Activated CD8-positive, alpha-beta memory T cell treated with anti-CD3 and anti-CD28 coated beads for 48 hours (primary cell): ENCODE measurements around the gene PCDHA10.
"Not testable (repeated sequence)": the region's sequence is repeated elsewhere in the genome, so short reads cannot be mapped to it uniquely, and the experiment has no call there.

ENCODE experiments used
- DNase-seq, 3 experiments: peaks; one replicate each; pipeline ENCODE4 v3.0.0-alpha.2; 2020; ENCODE audit warnings: low read depth in 2 of 3, low spot score in 2 of 3

PCDHA10 gene

GRCh38 chr5:140855772-140856674 is at the start of gene PCDHA10:
TSS of gene PCDHA10 (plus strand) at chr5:140855897. CDS start at chr5:140856049, 152 bp downstream.
- no peak for DNase-seq

GRCh38 chr5:140806834-140807775 is 48.6 kb upstream of the PCDHA10 start, which contains the start of gene PCDHA4:
TSS of gene PCDHA4 (plus strand) at chr5:140807068.
- DNase-seq: no peak

GRCh38 chr5:140808241-140808888 is 47.3 kb upstream of the PCDHA10 start:
- not testable (repeated sequence) for DNase-seq

GRCh38 chr5:140808889-140809291 is 46.8 kb upstream of the PCDHA10 start:
- DNase-seq: no peak

GRCh38 chr5:140821375-140822280 is 34.1 kb upstream of the PCDHA10 start, which contains the start of gene PCDHA5:
TSS of gene PCDHA5 (plus strand) at chr5:140821613.
- no peak for DNase-seq

- DNase-seq: no peak
Measured at GRCh38 chr5:140822281-140822629, 33.4 kb upstream of the PCDHA10 start.

- DNase-seq: not testable (repeated sequence)
Measured at GRCh38 chr5:140822969-140823368, 32.7 kb upstream of the PCDHA10 start.

GRCh38 chr5:140823475-140823874 is 32.2 kb upstream of the PCDHA10 start:
- no peak for DNase-seq

GRCh38 chr5:140827704-140828361 is 27.9 kb upstream of the PCDHA10 start, which contains the start of gene PCDHA6:
TSS of gene PCDHA6 (plus strand) at chr5:140827960. CDS start at chr5:140828092, 132 bp downstream.
- DNase-seq: no peak

- no peak for DNase-seq
Measured at GRCh38 chr5:140828362-140828737, 27.3 kb upstream of the PCDHA10 start.

GRCh38 chr5:140829511-140830501 is 25.9 kb upstream of the PCDHA10 start:
- DNase-seq: not testable (repeated sequence)

GRCh38 chr5:140833993-140834392 is 21.7 kb upstream of the PCDHA10 start, which contains the start of gene PCDHA7:
TSS of gene PCDHA7 (plus strand) at chr5:140834269. CDS start at chr5:140834384, 115 bp downstream.
- no peak for DNase-seq

GRCh38 chr5:140834439-140835008 is 21.2 kb upstream of the PCDHA10 start:
- DNase-seq: not testable (repeated sequence)

- no peak for DNase-seq
Measured at GRCh38 chr5:140835622-140836510, 19.8 kb upstream of the PCDHA10 start.

- DNase-seq: no peak
Measured at GRCh38 chr5:140840978-140841962, 14.4 kb upstream of the PCDHA10 start, which contains the start of gene PCDHA8. TSS of gene PCDHA8 (plus strand) at chr5:140841187. CDS start at chr5:140841322, 135 bp downstream.
